Esophagus squamous epithelium (tissue), 4 donors: ENCODE measurements around the gene GPR151.

Experiments
- CTCF ChIP-seq, 6 experiments: fragments of 450-650 bp in 4 of 6; fragments of 200-600 bp in 2 of 6; sonication (generic) in 2 of 6; IDR thresholded peaks; one replicate each; pipeline ENCODE4 v1.5.1; 2016 to 2019; ENCODE audit warnings: antibody characterized with exemption in 6 of 6, mild to moderate bottlenecking in 4 of 6, moderate library complexity in 4 of 6
- POLR2A ChIP-seq, 4 donors: fragments of 450-650 bp; IDR thresholded peaks; one replicate each; pipeline ENCODE4 v1.6.1; 2017; ENCODE audit warnings: antibody characterized with exemption in 4 of 4, mild to moderate bottlenecking in 4 of 4, moderate library complexity in 3 of 4

- TF ChIP-seq CTCF (IDR thresholded peaks at IDR 0.05) (no peak), POLR2A (IDR thresholded peaks at IDR 0.05) (no peak)
These were observed 44.3 kb upstream of the GPR151 start for GRCh38 chr5:146560205-146560812.
